Esophagus squamous epithelium (tissue), 5 donors: Measurements from ENCODE around the gene ZCCHC3. TPM values are rescaled to one million over a fixed set of nuclear protein-coding genes. Genes with fewer than 3 reads are reported as not detected.

Experiments
- DNase-seq: peaks from one replicate; lab custom pipeline; 2025; lab: John Stamatoyannopoulos, UW
- H3K27ac ChIP-seq, 4 donors: fragments of 200-600 bp; sonication (generic); one replicate each; pipeline ENCODE4 v1.5.1; 2016 to 2019; ENCODE audit warnings: mild to moderate bottlenecking in 1 of 4
- H3K27me3 ChIP-seq, 4 donors: fragments of 200-600 bp; sonication (generic); 1 replicate in 3 of 4; 2 replicates in 1 of 4; pipeline versions ENCODE4 v1.5.1 to v1.6.0; 2017 to 2021; ENCODE audit warnings: antibody characterized with exemption in 1 of 4
- H3K36me3 ChIP-seq, 3 donors: fragments of 200-600 bp; sonication (generic); one replicate each; pipeline ENCODE4 v1.5.1; 2016 to 2019
- H3K4me1 ChIP-seq, 3 donors: fragments of 200-600 bp; sonication (generic); one replicate each; pipeline ENCODE4 v1.5.1; 2017 to 2019
- H3K4me3 ChIP-seq, 4 donors: fragments of 200-600 bp; sonication (generic); 1 replicate in 3 of 4; 2 replicates in 1 of 4; pipeline ENCODE4 v1.5.1; 2016 to 2019; ENCODE audit warnings: mild to moderate bottlenecking in 2 of 4, moderate library complexity in 1 of 4
- H3K9me3 ChIP-seq, 3 donors: fragments of 200-600 bp; sonication (generic); one replicate each; pipeline ENCODE4 v1.5.1; 2016 to 2019
- CTCF ChIP-seq, 6 experiments: fragments of 450-650 bp in 4 of 6; fragments of 200-600 bp in 2 of 6; sonication (generic) in 2 of 6; IDR thresholded peaks; one replicate each; pipeline ENCODE4 v1.5.1; 2016 to 2019; ENCODE audit warnings: antibody characterized with exemption in 6 of 6, mild to moderate bottlenecking in 4 of 6, moderate library complexity in 4 of 6
- POLR2A ChIP-seq, 4 donors: fragments of 450-650 bp; IDR thresholded peaks; one replicate each; pipeline ENCODE4 v1.6.1; 2017; ENCODE audit warnings: antibody characterized with exemption in 4 of 4, mild to moderate bottlenecking in 4 of 4, moderate library complexity in 3 of 4
- WGBS, 2 donors: methylation state at CpG; one replicate each; pipeline ENCODE4 v1.1.5; 2018; 5-methylcytosine and 5-hydroxymethylcytosine counted together
- intact Hi-C: fragments of 100-400 bp; cut with DNase I; formaldehyde crosslinking; loops from one replicate; pipeline ENCODE4 v1.15.0; 2022
- total RNA-seq, 4 donors: library from RNA; depleted of rRNA; stranded (reverse); fragments of >200 nt; gene quantifications; one replicate each; pipeline ENCODE4 v1.1.0, GENCODE V29; 2016
- donor health status: DM: yes; HTN: yes; CAD: no.

Gene ZCCHC3
- total RNA-seq, 4 donors from 2014 or later, result 6.8 to 14.1 (median 9.2) TPM

- WGBS, 2 donors, result 66 to 67% methylated on average over 3 of the region's 3 CpGs
- H3K4me1 ChIP-seq, result no peaks in the 10 kb centered on the region
- TF ChIP-seq POLR2A (IDR thresholded peaks at IDR 0.05), result no peak
- TF ChIP-seq CTCF (IDR thresholded peaks at IDR 0.05), result no peak
- H3K4me3 ChIP-seq, result no peak overlapping the region
- intact Hi-C loops, result no loop called here
- no peak for DNase-seq
- H3K36me3 ChIP-seq, result peaks cover 0 to 35% (median 0%) of the 10 kb centered on the region in 3 donors
- H3K27me3 ChIP-seq, result no peaks in the 10 kb centered on the region
- H3K9me3 ChIP-seq, result no peaks in the 10 kb centered on the region
- H3K27ac ChIP-seq, result no peak overlapping the region
These were observed 23.5 kb upstream of the ZCCHC3 start for GRCh38 chr20:273884-274283.

- H3K27me3 ChIP-seq, result no peaks in the 10 kb centered on the region
- TF ChIP-seq POLR2A (IDR thresholded peaks at IDR 0.05), result no peak
- TF ChIP-seq CTCF (IDR thresholded peaks at IDR 0.05), result no peak
- no peaks in the 10 kb centered on the region for H3K9me3 ChIP-seq
- intact Hi-C loops, result no loop called here
- H3K27ac ChIP-seq, result no peak overlapping the region
- no peaks in the 10 kb centered on the region for H3K4me1 ChIP-seq
- 85 to 88% methylated on average over 6 to 7 of the region's 7 CpGs for WGBS, 2 donors
- H3K4me3 ChIP-seq, result no peak overlapping the region
- no peak for DNase-seq
- H3K36me3 ChIP-seq, result peaks cover 0 to 41% (median 0%) of the 10 kb centered on the region in 3 donors
These were observed 21.6 kb upstream of the ZCCHC3 start for GRCh38 chr20:275791-276190.

- Histone ChIP-seq H3K9me3 (no peaks in the 10 kb centered on the region), H3K27ac (no peak overlapping the region), H3K4me1 (no peaks in the 10 kb centered on the region), H3K27me3 (no peaks in the 10 kb centered on the region), H3K36me3 (peaks cover 0 to 52% (median 0%) of the 10 kb centered on the region in 3 donors), H3K4me3 (no peak overlapping the region)
- TF ChIP-seq POLR2A (IDR thresholded peaks at IDR 0.05), result no peak
- no peak for TF ChIP-seq CTCF (IDR thresholded peaks at IDR 0.05)
- no peak for DNase-seq
- intact Hi-C loops, result no loop called here
- WGBS, 2 donors, result 94 to 96% methylated on average over 6 to 8 of the region's 12 CpGs
These were observed 20.5 kb upstream of the ZCCHC3 start for GRCh38 chr20:276620-277495.

- Histone ChIP-seq H3K4me1 (no peaks in the 10 kb centered on the region), H3K27ac (no peak overlapping the region), H3K9me3 (no peaks in the 10 kb centered on the region), H3K36me3 (peaks cover 0 to 52% (median 0%) of the 10 kb centered on the region in 3 donors), H3K4me3 (no peak overlapping the region), H3K27me3 (no peaks in the 10 kb centered on the region)
- WGBS, 2 donors, result 78 to 100% methylated on average over 2 to 3 of the region's 3 CpGs
- intact Hi-C loops, result no loop called here
- no peak for DNase-seq
- TF ChIP-seq POLR2A (IDR thresholded peaks at IDR 0.05) (no peak), CTCF (IDR thresholded peaks at IDR 0.05) (no peak)
These were observed 19.9 kb upstream of the ZCCHC3 start for GRCh38 chr20:277496-277781.

GRCh38 chr20:278181-278580, 19.2 kb upstream of the ZCCHC3 start:
- intact Hi-C loops, result no loop called here
- H3K4me3 ChIP-seq, result no peak overlapping the region
- H3K27me3 ChIP-seq, result no peaks in the 10 kb centered on the region
- TF ChIP-seq CTCF (IDR thresholded peaks at IDR 0.05) (no peak), POLR2A (IDR thresholded peaks at IDR 0.05) (no peak)
- H3K4me1 ChIP-seq, result no peaks in the 10 kb centered on the region
- no peak for DNase-seq
- H3K27ac ChIP-seq, result no peak overlapping the region
- whole genome bisulfite sequencing, 2 donors, result 83 to 86% methylated on average over 4 of the region's 5 CpGs
- H3K36me3 ChIP-seq, result peaks cover 0 to 52% (median 0%) of the 10 kb centered on the region in 3 donors
- no peaks in the 10 kb centered on the region for H3K9me3 ChIP-seq
